Measurements from ENCODE around the gene ZNF324B. TPM values are rescaled to one million over a fixed set of nuclear protein-coding genes. Genes with fewer than 3 reads are reported as not detected.
A peak's percentile ranks its signal among the peaks of the same experiment; 100 is the strongest.

ZNF324B gene
- total and polyA plus RNA-seq, 2 donors (not counting 3 experiments of a cell fraction or from before 2014, with no cell fraction given): 3.4 to 6.9 TPM

DNA sequence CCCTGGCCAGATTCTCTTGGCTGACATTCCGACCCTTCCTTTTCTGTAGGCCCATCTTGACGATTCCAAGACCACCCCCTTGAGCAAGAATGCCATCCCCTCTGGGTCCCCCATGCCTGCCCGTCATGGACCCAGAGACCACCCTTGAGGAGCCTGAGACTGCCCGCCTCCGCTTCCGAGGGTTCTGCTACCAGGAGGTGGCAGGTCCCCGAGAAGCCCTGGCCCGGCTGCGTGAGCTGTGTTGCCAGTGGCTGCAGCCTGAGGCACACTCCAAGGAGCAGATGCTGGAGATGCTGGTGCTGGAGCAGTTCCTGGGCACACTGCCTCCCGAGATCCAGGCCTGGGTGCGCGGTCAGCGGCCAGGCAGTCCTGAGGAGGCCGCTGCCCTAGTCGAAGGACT, 25.7 kb downstream of the ZNF324B start:
- no peaks in the 10 kb centered on the region for H4K20me1 ChIP-seq (replicated peaks; ENCODE audit: control insufficient read depth, extremely low read depth, insufficient read depth, low read length)
- no peaks in the 10 kb centered on the region for H3K9me3 ChIP-seq (replicated peaks; ENCODE audit: control insufficient read depth, insufficient read depth, low read length)
- H3K4me3 ChIP-seq (replicated peaks in 1 of 3; ENCODE audit: insufficient read depth in 1 of 3, low read depth in 1 of 3, low read length in 3 of 3): no peak overlapping the region
- H3K9me1 ChIP-seq (replicated peaks; ENCODE audit: control insufficient read depth, extremely low read depth, insufficient read depth, low read length): no peaks in the 10 kb centered on the region
- no peak overlapping the region for H3K4me2 ChIP-seq (ENCODE audit: insufficient read depth, low read length)
- ChIA-PET POLR2A (no interaction called here), CTCF (interaction anchor here (1.5 kb wide), 1 partner anchor 42 kb away, joined by 4 read pairs; the partner anchor contains the start of gene ZBTB45)
- dilution Hi-C loops (cut with MboI; ENCODE audit: extremely low pct_ligation_motif_present, low sequenced_read_pairs): no loop called here
- H3K4me1 ChIP-seq (ENCODE audit: control insufficient read depth, extremely low read depth, insufficient read depth, low read length): peaks cover 9% of the 10 kb centered on the region
- H2AFZ ChIP-seq (ENCODE audit: low read depth, low read length): no peak overlapping the region
- no peaks in the 10 kb centered on the region for H3K27me3 ChIP-seq (ENCODE audit: control insufficient read depth in 2 of 2, insufficient read depth in 2 of 2, low read length in 2 of 2)
- H3K9ac ChIP-seq (replicated peaks; ENCODE audit: extremely low read depth, insufficient read depth, low read length): no peak overlapping the region
- H3K79me2 ChIP-seq (ENCODE audit: control insufficient read depth, insufficient read depth, low read length): no peaks in the 10 kb centered on the region
- intact Hi-C loops (cut with micrococcal nuclease): no loop called here
- FAIRE-seq (no peak), DNase-seq (ENCODE audit: low read depth, low spot score) (no peak)
- TF ChIP-seq EZH2 (IDR thresholded peaks at IDR 0.05; ENCODE audit: borderline replicate concordance, low read depth, low read length, severe bottlenecking) (no peak), MYC (IDR thresholded peaks at IDR 0.05; ENCODE audit: low read depth, low read length) (no peak), GATA2 (IDR thresholded peaks at IDR 0.05; ENCODE audit: insufficient read depth, insufficient read length, low read depth, low read length) (no peak), POLR2AphosphoS5 (IDR thresholded peaks at IDR 0.05; ENCODE audit: insufficient read depth, low read depth, low read length) (no peak), POLR2A (IDR thresholded peaks at IDR 0.05; ENCODE audit: low read depth, low read length) (no peak), FOS (IDR thresholded peaks at IDR 0.05; ENCODE audit: borderline replicate concordance, insufficient read depth, low read length) (no peak), JUN (IDR thresholded peaks at IDR 0.05; ENCODE audit: borderline replicate concordance, insufficient read depth, insufficient read length, low read depth) (no peak)
- TF ChIP-seq, protein P1, sequence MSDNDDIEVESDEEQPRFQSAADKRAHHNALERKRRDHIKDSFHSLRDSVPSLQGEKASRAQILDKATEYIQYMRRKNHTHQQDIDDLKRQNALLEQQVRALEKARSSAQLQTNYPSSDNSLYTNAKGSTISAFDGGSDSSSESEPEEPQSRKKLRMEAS (IDR thresholded peaks at IDR 0.05; ENCODE audit: insufficient read depth, insufficient read length): no peak
- TF ChIP-seq, protein P2, sequence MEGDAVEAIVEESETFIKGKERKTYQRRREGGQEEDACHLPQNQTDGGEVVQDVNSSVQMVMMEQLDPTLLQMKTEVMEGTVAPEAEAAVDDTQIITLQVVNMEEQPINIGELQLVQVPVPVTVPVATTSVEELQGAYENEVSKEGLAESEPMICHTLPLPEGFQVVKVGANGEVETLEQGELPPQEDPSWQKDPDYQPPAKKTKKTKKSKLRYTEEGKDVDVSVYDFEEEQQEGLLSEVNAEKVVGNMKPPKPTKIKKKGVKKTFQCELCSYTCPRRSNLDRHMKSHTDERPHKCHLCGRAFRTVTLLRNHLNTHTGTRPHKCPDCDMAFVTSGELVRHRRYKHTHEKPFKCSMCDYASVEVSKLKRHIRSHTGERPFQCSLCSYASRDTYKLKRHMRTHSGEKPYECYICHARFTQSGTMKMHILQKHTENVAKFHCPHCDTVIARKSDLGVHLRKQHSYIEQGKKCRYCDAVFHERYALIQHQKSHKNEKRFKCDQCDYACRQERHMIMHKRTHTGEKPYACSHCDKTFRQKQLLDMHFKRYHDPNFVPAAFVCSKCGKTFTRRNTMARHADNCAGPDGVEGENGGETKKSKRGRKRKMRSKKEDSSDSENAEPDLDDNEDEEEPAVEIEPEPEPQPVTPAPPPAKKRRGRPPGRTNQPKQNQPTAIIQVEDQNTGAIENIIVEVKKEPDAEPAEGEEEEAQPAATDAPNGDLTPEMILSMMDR (IDR thresholded peaks at IDR 0.05; ENCODE audit: extremely low read depth in 1 of 2, insufficient read depth in 1 of 2, low read depth in 1 of 2, low read length in 2 of 2): no peak
- BruUV-seq (replicated peaks): no TSS peak
- H3K36me3 ChIP-seq (ENCODE audit: control insufficient read depth in 2 of 2, extremely low read depth in 1 of 2, insufficient read depth in 2 of 2, low read length in 2 of 2): peaks cover 0 to 9% of the 10 kb centered on the region in 2 experiments
- H3K27ac ChIP-seq (ENCODE audit: insufficient read depth, low read depth, low read length): peak overlapping the region; percentile 4
